HCT116 (cell line): ENCODE data around the gene ADCY10. TPM values are rescaled to one million over a fixed set of nuclear protein-coding genes. Genes with fewer than 3 reads are reported as not detected.

Source experiments
- ATAC-seq: fragments of 200-7000 bp; cut with Tn5 transposase; 2 replicates; pipeline ENCODE4 v1.9.1; 2020; ENCODE audit warnings: mild to moderate bottlenecking, moderate library complexity
- BruUV-seq: library from RNA; stranded (reverse); fragments of 400-500 nt; replicated peaks from 2 replicates; lab custom pipeline; 2021; lab: Mats Ljungman, UMichigan
- CTCF ChIA-PET: fragments of 300-600 bp; sonication (Branson Sonifier 250); formaldehyde crosslinking; loops from one replicate; lab custom pipeline; 2021; ENCODE audit warnings: antibody characterized with exemption; lab: Charles Lee
- POLR2A ChIA-PET: fragments of 300-600, 350-600 bp; sonication (Branson Sonifier 250); formaldehyde crosslinking; loops from one replicate; lab custom pipeline; 2021; ENCODE audit warnings: antibody characterized with exemption; lab: Charles Lee
- RAD21 ChIA-PET, 2 experiments: fragments of 300-600 bp; sonication (Branson Sonifier 250); formaldehyde crosslinking; loops; one replicate each; lab custom pipeline; 2023; ENCODE audit warnings: low total read pairs in 2 of 2; ENCODE audit not compliant: uncharacterized antibody in 2 of 2, unreplicated experiment in 2 of 2, low non-redundant PET in 1 of 2; lab: Charles Lee
- DNase-seq: peaks from one replicate; pipeline ENCODE4 v3.0.0-alpha.2; 2010; ENCODE audit warnings: low read depth, low spot score
- H2AFZ ChIP-seq: fragments of 200-600 bp; shearing (Covaris generic), sonication (generic); 2 replicates; pipeline ENCODE4 v1.6.1; 2017; ENCODE audit warnings: low read depth, mixed run types, mixed read lengths, antibody characterized with exemption, low read length; ENCODE audit not compliant: poor library complexity, severe bottlenecking
- H3K27ac ChIP-seq: 2 replicates; pipeline ENCODE4 v1.5.1; 2012; ENCODE audit warnings: low read depth, low read length
- H3K27me3 ChIP-seq: fragments of 200-600 bp; sonication (generic); 2 replicates; pipeline ENCODE4 v1.6.1; 2016; ENCODE audit warnings: mixed run types, low read length, mixed read lengths; ENCODE audit not compliant: insufficient read depth
- H3K36me3 ChIP-seq, 2 experiments: fragments of 200-500 bp in 1 of 2; fragments of 200-600 bp in 1 of 2; sonication (Bioruptor generic) in 1 of 2; sonication (generic) in 1 of 2; 2 replicates each; pipeline versions ENCODE4 v1.5.1 to v1.6.1; 2014 to 2016; ENCODE audit warnings: low read length in 2 of 2, inconsistent platforms in 1 of 2, mixed read lengths in 1 of 2, mixed run types in 1 of 2; ENCODE audit not compliant: insufficient read depth in 2 of 2, control insufficient read depth in 1 of 2
- H3K4me1 ChIP-seq, 2 experiments: fragments of 200-600 bp in 1 of 2; sonication (generic) in 1 of 2; 2 replicates each; pipeline versions ENCODE4 v1.5.1 to v1.6.1; 2012 to 2017; ENCODE audit warnings: low read length in 2 of 2, inconsistent platforms in 1 of 2, mild to moderate bottlenecking in 1 of 2, mixed read lengths in 1 of 2, mixed run types in 1 of 2, moderate library complexity in 1 of 2; ENCODE audit not compliant: insufficient read depth in 2 of 2, control insufficient read depth in 1 of 2
- H3K4me2 ChIP-seq: fragments of 200-600 bp; sonication (generic); 2 replicates; pipeline ENCODE4 v1.6.1; 2017; ENCODE audit warnings: mixed run types, low read length, mixed read lengths
- H3K4me3 ChIP-seq, 2 experiments: fragments of 200-600 bp in 1 of 2; sonication (generic) in 1 of 2; replicated peaks in 1 of 2; 2 replicates each; pipeline ENCODE4 v1.5.1; 2011 to 2016; ENCODE audit warnings: low read length in 2 of 2, control low read depth in 1 of 2, low read depth in 1 of 2, mild to moderate bottlenecking in 1 of 2, mixed read lengths in 1 of 2, mixed run types in 1 of 2
- H3K79me2 ChIP-seq: fragments of 200-600 bp; sonication (generic); 2 replicates; pipeline ENCODE4 v1.6.1; 2017; ENCODE audit warnings: mild to moderate bottlenecking, mixed run types, low read length, moderate library complexity, mixed read lengths; ENCODE audit not compliant: insufficient read depth
- H3K9ac ChIP-seq: fragments of 200-600 bp; sonication (generic); 2 replicates; pipeline ENCODE4 v1.6.1; 2016; ENCODE audit warnings: low read length, mixed read lengths
- H3K9me2 ChIP-seq: fragments of 200-600 bp; sonication (generic), shearing (Covaris generic); 2 replicates; pipeline ENCODE4 v1.6.1; 2017; ENCODE audit warnings: mixed run types, mild to moderate bottlenecking, moderate library complexity; ENCODE audit not compliant: insufficient read depth
- H3K9me3 ChIP-seq, 2 experiments: fragments of 200-500 bp in 1 of 2; fragments of 200-600 bp in 1 of 2; sonication (Bioruptor generic) in 1 of 2; sonication (generic) in 1 of 2; 2 replicates each; pipeline ENCODE4 v1.6.1; 2014 to 2017; ENCODE audit warnings: low read length in 2 of 2, mixed read lengths in 2 of 2, inconsistent platforms in 1 of 2, low read depth in 1 of 2, mild to moderate bottlenecking in 1 of 2, mixed run types in 1 of 2, moderate library complexity in 1 of 2; ENCODE audit not compliant: control insufficient read depth in 1 of 2, insufficient read depth in 1 of 2
- H4K20me1 ChIP-seq: fragments of 200-600 bp; sonication (generic), shearing (Covaris generic); 2 replicates; pipeline ENCODE4 v1.6.1; 2017; ENCODE audit warnings: mixed run types, mild to moderate bottlenecking, moderate library complexity; ENCODE audit not compliant: insufficient read depth
- CBX3 ChIP-seq: IDR thresholded peaks from 2 replicates; pipeline ENCODE4 v1.6.1; 2012; ENCODE audit warnings: low read depth
- EGR1 ChIP-seq: IDR thresholded peaks from 2 replicates; pipeline ENCODE4 v1.6.1; 2012; ENCODE audit warnings: low read depth
- ELF1 ChIP-seq: IDR thresholded peaks from 2 replicates; pipeline ENCODE4 v1.6.1; 2012; ENCODE audit warnings: low read depth, borderline replicate concordance
- EZH2 ChIP-seq: fragments of 200-600 bp; sonication (generic); IDR thresholded peaks from 2 replicates; pipeline ENCODE4 v1.6.1; 2017; ENCODE audit warnings: antibody characterized with exemption, mixed run types
- POLR2AphosphoS5 ChIP-seq: IDR thresholded peaks from 2 replicates; pipeline ENCODE4 v1.6.1; 2011; ENCODE audit warnings: mild to moderate bottlenecking, low read depth, low read length, moderate library complexity
- ZFX ChIP-seq: fragments of 450-650 bp; IDR thresholded peaks from 2 replicates; pipeline ENCODE4 v1.6.1; 2017
- intact Hi-C: fragments of 100-400 bp; cut with micrococcal nuclease; formaldehyde crosslinking; loops from 2 replicates; pipeline ENCODE4 v1.10.0; 2022
- total RNA-seq: library from RNA; stranded (reverse); gene quantifications from one replicate; pipeline ENCODE4 v1.2.1, GENCODE V29; 2021; ENCODE audit not compliant: unreplicated experiment
- TF ChIP-seq, protein P1 (sequence below): IDR thresholded peaks from 2 replicates; pipeline ENCODE4 v1.6.1; 2012
- TF ChIP-seq, protein P2 (sequence below), 3 experiments: fragments of 200-600 bp in 1 of 3; sonication (generic) in 1 of 3; IDR thresholded peaks in 2 of 3; conservative IDR thresholded peaks in 1 of 3; 2 replicates each; pipeline ENCODE4 v1.5.1; 2012 to 2017; ENCODE audit warnings: low read depth in 2 of 3, low read length in 2 of 3, antibody characterized with exemption in 1 of 3, borderline replicate concordance in 1 of 3, control low read depth in 1 of 3, mild to moderate bottlenecking in 1 of 3, mixed read lengths in 1 of 3, mixed run types in 1 of 3, moderate library complexity in 1 of 3; ENCODE audit not compliant: insufficient read depth in 1 of 3
- TF ChIP-seq, protein P3 (sequence below): IDR thresholded peaks from 2 replicates; pipeline ENCODE4 v1.6.1; 2012

ADCY10 gene
- total RNA-seq, 1 experiment from 2014 or later, result 0.30 TPM

DNA sequence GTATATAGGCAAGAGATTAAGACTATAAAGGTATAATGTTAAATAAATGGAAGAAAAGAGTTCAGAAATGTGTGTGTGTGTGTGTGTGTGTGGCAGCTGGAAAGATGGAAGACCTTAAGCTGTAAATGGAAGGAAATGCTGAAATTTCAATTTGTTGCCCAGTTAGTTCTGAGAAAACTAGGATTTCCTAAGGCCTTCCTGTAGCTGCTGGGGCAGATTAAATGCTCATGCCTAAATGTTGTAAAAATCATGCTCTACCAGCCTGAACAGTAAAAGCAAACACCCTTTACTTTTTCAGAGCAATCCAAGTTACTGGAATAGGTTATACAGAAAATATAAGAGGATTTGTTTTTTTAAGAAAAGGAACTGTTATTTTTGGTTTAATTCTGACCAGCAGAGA lies 8.3 kb downstream of the ADCY10 start:
- Histone ChIP-seq H2AFZ (no peak overlapping the region), H4K20me1 (no peaks in the 10 kb centered on the region), H3K4me1 (no peaks in the 10 kb centered on the region), H3K36me3 (no peaks in the 10 kb centered on the region), H3K27me3 (no peaks in the 10 kb centered on the region), H3K9me2 (no peaks in the 10 kb centered on the region), H3K27ac (no peak overlapping the region), H3K9me3 (no peaks in the 10 kb centered on the region), H3K4me2 (no peak overlapping the region), H3K79me2 (no peaks in the 10 kb centered on the region), H3K4me3 (no peak overlapping the region), H3K9ac (no peak overlapping the region)
- no peak for DNase-seq
- no peak for ATAC-seq
- intact Hi-C loops, result no loop called here
- TF ChIP-seq POLR2AphosphoS5, result no peak
- TF ChIP-seq, protein P1, sequence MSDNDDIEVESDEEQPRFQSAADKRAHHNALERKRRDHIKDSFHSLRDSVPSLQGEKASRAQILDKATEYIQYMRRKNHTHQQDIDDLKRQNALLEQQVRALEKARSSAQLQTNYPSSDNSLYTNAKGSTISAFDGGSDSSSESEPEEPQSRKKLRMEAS, result no peak
- TF ChIP-seq ELF1, result no peak
- TF ChIP-seq ZFX, result no peak
- TF ChIP-seq CBX3, result no peak
- TF ChIP-seq EZH2, result no peak
- ChIA-PET RAD21 (no interaction called here), POLR2A (no interaction called here), CTCF (no interaction called here)
- no TSS peak for BruUV-seq

DNA sequence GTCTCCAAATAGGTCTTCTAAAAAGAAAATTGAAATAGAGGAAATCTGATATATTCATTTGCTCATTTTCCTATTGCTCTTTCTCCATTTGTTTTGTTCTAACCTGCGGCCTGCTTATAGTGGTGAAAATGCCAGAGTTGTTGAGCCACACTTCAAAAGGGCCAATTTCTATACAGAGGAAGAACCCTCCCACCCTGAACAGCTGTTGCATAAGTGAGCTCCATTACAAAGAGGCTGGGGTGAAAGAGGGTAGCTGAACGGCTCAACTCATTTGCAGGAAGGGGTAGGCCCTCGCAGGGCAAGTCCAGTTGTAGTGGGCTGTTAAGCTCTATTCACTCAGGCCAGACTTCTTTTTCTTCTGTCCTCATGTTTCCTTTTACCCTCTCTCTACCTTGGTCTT lies 8.8 kb downstream of the ADCY10 start:
- DNase-seq, result no peak
- Histone ChIP-seq H3K9me2 (no peaks in the 10 kb centered on the region), H3K4me2 (no peak overlapping the region), H3K4me3 (no peak overlapping the region), H3K27me3 (no peaks in the 10 kb centered on the region), H4K20me1 (no peaks in the 10 kb centered on the region), H3K27ac (no peak overlapping the region), H3K36me3 (no peaks in the 10 kb centered on the region), H3K9ac (no peak overlapping the region), H3K9me3 (no peaks in the 10 kb centered on the region), H2AFZ (no peak overlapping the region), H3K79me2 (no peaks in the 10 kb centered on the region), H3K4me1 (no peaks in the 10 kb centered on the region)
- BruUV-seq, result no TSS peak
- intact Hi-C loops, result no loop called here
- ATAC-seq, result no peak
- ChIA-PET CTCF (no interaction called here), POLR2A (no interaction called here), RAD21 (no interaction called here)
- TF ChIP-seq EGR1 (no peak), EZH2 (no peak)
- TF ChIP-seq, protein P2, sequence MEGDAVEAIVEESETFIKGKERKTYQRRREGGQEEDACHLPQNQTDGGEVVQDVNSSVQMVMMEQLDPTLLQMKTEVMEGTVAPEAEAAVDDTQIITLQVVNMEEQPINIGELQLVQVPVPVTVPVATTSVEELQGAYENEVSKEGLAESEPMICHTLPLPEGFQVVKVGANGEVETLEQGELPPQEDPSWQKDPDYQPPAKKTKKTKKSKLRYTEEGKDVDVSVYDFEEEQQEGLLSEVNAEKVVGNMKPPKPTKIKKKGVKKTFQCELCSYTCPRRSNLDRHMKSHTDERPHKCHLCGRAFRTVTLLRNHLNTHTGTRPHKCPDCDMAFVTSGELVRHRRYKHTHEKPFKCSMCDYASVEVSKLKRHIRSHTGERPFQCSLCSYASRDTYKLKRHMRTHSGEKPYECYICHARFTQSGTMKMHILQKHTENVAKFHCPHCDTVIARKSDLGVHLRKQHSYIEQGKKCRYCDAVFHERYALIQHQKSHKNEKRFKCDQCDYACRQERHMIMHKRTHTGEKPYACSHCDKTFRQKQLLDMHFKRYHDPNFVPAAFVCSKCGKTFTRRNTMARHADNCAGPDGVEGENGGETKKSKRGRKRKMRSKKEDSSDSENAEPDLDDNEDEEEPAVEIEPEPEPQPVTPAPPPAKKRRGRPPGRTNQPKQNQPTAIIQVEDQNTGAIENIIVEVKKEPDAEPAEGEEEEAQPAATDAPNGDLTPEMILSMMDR (IDR thresholded peaks at IDR 0.05 in 2 of 3, conservative IDR thresholded peaks at IDR 0.05 in 1 of 3; ENCODE audit: borderline replicate concordance in 1 of 3, insufficient read depth in 1 of 3, low read depth in 2 of 3, low read length in 2 of 3), result no peak
- TF ChIP-seq, protein P3, sequence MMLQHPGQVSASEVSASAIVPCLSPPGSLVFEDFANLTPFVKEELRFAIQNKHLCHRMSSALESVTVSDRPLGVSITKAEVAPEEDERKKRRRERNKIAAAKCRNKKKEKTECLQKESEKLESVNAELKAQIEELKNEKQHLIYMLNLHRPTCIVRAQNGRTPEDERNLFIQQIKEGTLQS, result no peak
